Ovary (tissue), 3 donors: Measurements from ENCODE around the gene MRGPRX4.

Experiments used
- EP300 ChIP-seq: sonication (generic); formaldehyde crosslinking; IDR thresholded peaks from one replicate; pipeline ENCODE4 v1.6.1; 2017; ENCODE audit warnings: antibody characterized with exemption
- POLR2A ChIP-seq: fragments of 450-650 bp; IDR thresholded peaks from one replicate; pipeline ENCODE4 v1.6.1; 2017; ENCODE audit warnings: antibody characterized with exemption, mild to moderate bottlenecking, moderate library complexity
- TF ChIP-seq, protein P1 (sequence below), 3 donors: fragments of 450-650 bp in 2 of 3; fragments of 200-600 bp in 1 of 3; IDR thresholded peaks; one replicate each; pipeline versions ENCODE4 v1.5.1 to v1.8.0; 2016 to 2022; ENCODE audit warnings: antibody characterized with exemption in 3 of 3, mild to moderate bottlenecking in 1 of 3
- donor health status: DM: no; HTN: no; CAD: no.

DNA sequence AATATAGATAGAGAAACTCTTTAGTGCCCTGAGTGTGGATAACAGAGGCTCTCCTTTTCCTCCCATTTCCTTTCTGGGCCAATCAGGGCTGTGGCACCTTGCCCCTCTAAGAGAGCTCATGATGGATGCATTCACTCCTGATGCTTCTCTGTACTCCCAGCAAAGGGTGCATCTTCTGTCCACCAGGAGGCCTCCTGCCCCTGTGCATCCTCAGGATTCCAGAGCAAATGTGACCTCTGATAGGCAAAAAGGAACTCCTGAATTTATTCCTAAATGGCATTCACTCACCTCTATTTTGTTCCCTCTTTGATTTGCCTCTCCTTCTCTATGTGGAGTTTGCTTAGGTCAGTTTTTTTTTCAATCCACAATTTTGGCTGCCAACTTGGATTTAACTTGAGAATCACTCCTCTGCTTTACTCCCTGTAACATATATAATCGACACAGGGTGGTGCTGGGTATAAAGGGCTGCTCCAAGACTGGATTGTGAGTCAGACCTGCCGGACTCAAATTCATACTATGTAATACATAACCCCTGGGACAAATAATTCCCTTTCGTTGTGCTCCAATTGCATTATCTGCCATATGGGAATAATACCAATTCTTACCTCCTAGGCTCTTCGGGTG, 1.1 kb upstream of the MRGPRX4 start:
- TF ChIP-seq, protein P1, sequence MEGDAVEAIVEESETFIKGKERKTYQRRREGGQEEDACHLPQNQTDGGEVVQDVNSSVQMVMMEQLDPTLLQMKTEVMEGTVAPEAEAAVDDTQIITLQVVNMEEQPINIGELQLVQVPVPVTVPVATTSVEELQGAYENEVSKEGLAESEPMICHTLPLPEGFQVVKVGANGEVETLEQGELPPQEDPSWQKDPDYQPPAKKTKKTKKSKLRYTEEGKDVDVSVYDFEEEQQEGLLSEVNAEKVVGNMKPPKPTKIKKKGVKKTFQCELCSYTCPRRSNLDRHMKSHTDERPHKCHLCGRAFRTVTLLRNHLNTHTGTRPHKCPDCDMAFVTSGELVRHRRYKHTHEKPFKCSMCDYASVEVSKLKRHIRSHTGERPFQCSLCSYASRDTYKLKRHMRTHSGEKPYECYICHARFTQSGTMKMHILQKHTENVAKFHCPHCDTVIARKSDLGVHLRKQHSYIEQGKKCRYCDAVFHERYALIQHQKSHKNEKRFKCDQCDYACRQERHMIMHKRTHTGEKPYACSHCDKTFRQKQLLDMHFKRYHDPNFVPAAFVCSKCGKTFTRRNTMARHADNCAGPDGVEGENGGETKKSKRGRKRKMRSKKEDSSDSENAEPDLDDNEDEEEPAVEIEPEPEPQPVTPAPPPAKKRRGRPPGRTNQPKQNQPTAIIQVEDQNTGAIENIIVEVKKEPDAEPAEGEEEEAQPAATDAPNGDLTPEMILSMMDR (IDR thresholded peaks at IDR 0.05) = no peak
- TF ChIP-seq POLR2A (no peak), EP300 (no peak)
